Kidney (tissue), 14 donors: ENCODE measurements around the gene PPM1B. TPM values are rescaled to one million over a fixed set of nuclear protein-coding genes. Genes with fewer than 3 reads are reported as not detected.
A peak's percentile ranks its signal among the peaks of the same experiment; 100 is the strongest.

ENCODE experiments used
- DNase-seq, 5 donors: peaks; one replicate each; pipeline ENCODE4 v3.0.0-alpha.2; 2013 to 2020
- FAIRE-seq: peaks from 2 replicates; lab custom pipeline; 2012; peaks lifted over from hg19 to GRCh38; lab: Jason Lieb, UNC
- H3K27ac ChIP-seq, 2 donors: one replicate each; pipeline ENCODE4 v1.7.0; 2013; ENCODE audit warnings: low read depth in 2 of 2, low read length in 2 of 2, inconsistent platforms in 1 of 2
- H3K27me3 ChIP-seq: one replicate; pipeline ENCODE4 v1.7.1; 2013; ENCODE audit warnings: low read length, inconsistent platforms; ENCODE audit not compliant: control insufficient read depth, insufficient read depth
- H3K36me3 ChIP-seq, 3 donors: one replicate each; pipeline versions ENCODE4 v1.7.0 to v1.7.1; 2013; ENCODE audit warnings: low read length in 3 of 3, control low read depth in 1 of 3, inconsistent platforms in 1 of 3; ENCODE audit not compliant: insufficient read depth in 3 of 3, control insufficient read depth in 2 of 3
- H3K4me1 ChIP-seq, 3 donors: one replicate each; pipeline versions ENCODE4 v1.7.0 to v1.7.1; 2013; ENCODE audit warnings: low read length in 3 of 3, inconsistent platforms in 1 of 3, low read depth in 1 of 3; ENCODE audit not compliant: control insufficient read depth in 2 of 3, insufficient read depth in 2 of 3
- H3K4me3 ChIP-seq, 3 donors: one replicate each; pipeline versions ENCODE4 v1.7.0 to v1.8.1; 2013; ENCODE audit warnings: low read length in 3 of 3, control low read depth in 1 of 3, inconsistent platforms in 1 of 3
- H3K9ac ChIP-seq, 3 donors: one replicate each; pipeline versions ENCODE4 v1.7.0 to v1.7.1; 2013; ENCODE audit warnings: low read length in 3 of 3, control low read depth in 1 of 3, inconsistent platforms in 1 of 3
- H3K9me3 ChIP-seq, 3 donors: one replicate each; pipeline versions ENCODE4 v1.7.0 to v1.7.1; 2013; ENCODE audit warnings: low read length in 3 of 3, control low read depth in 1 of 3, inconsistent platforms in 1 of 3; ENCODE audit not compliant: control insufficient read depth in 2 of 3, insufficient read depth in 1 of 3
- CTCF ChIP-seq: IDR thresholded peaks from 3 replicates; pipeline ENCODE4 v1.5.1; 2012; ENCODE audit warnings: mild to moderate bottlenecking, moderate library complexity, borderline replicate concordance; ENCODE audit not compliant: insufficient read depth; ENCODE audit errors: extremely low read depth
- intact Hi-C: fragments of 100-400 bp; cut with DNase I; formaldehyde crosslinking; loops from one replicate; pipeline ENCODE4 v1.11.1; 2022
- polyA plus RNA-seq: library from polyadenylated mRNA; stranded (reverse); fragments of 350-450 nt; fragmentation: Illumina TruSeq; extraction: RNeasy Lipid Tissue Mini Kit (QIAGEN cat#74804); gene quantifications from one replicate; pipeline ENCODE4 v1.2.3, GENCODE V29; 2014; ENCODE audit warnings: low read depth, low replicate concordance; ENCODE audit not compliant: insufficient read depth
- total RNA-seq: library from RNA; stranded (reverse); fragmentation: NEBNext Ultra II Directional; extraction: Animal tissue kit (Norgen Biotek cat#: 25700); gene quantifications from one replicate; pipeline ENCODE4 v1.2.1, GENCODE V29; 2021
- donor health status: control.
- donor health status: control.
- donor health status: control.
- donor health status: control.
- donor health status: control.
- donor health status: DM: yes; HTN: yes; CAD: no.
- donor health status: Normal renal cell carcinoma (clear cell type).

PPM1B gene
- total and polyA plus RNA-seq, 2 donors from 2014 or later, result 19.8 to 45.9 TPM

- Histone ChIP-seq H3K27ac (no peak overlapping the region), H3K9me3 (no peaks in the 10 kb centered on the region), H3K36me3 (peaks cover 0 to 4% (median 0%) of the 10 kb centered on the region in 3 donors), H3K4me3 (no peak overlapping the region), H3K27me3 (no peaks in the 10 kb centered on the region), H3K4me1 (no peaks in the 10 kb centered on the region), H3K9ac (no peak overlapping the region)
- FAIRE-seq (no peak), DNase-seq (peak in 1 of 5 donors; percentile 3)
- no peak for TF ChIP-seq CTCF
- intact Hi-C loops, result no loop called here
These were observed 42.5 kb downstream of the PPM1B start for GRCh38 chr2:44211183-44211582.

- FAIRE-seq (no peak), DNase-seq (no peak)
- Histone ChIP-seq H3K36me3 (peaks cover 0 to 4% (median 0%) of the 10 kb centered on the region in 3 donors), H3K27ac (peak overlapping the region in 1 of 2 donors; percentile 41), H3K27me3 (no peaks in the 10 kb centered on the region), H3K9ac (no peak overlapping the region), H3K4me1 (no peaks in the 10 kb centered on the region), H3K9me3 (no peaks in the 10 kb centered on the region), H3K4me3 (no peak overlapping the region)
- intact Hi-C loops, result no loop called here
- TF ChIP-seq CTCF, result no peak
These were observed 43.6 kb downstream of the PPM1B start for GRCh38 chr2:44212302-44212701.

- no peak for DNase-seq
- no peak overlapping the region for H3K27ac ChIP-seq
- no peak for TF ChIP-seq CTCF
- FAIRE-seq, result no peak
- no peaks in the 10 kb centered on the region for H3K4me1 ChIP-seq
- H3K9me3 ChIP-seq, result no peaks in the 10 kb centered on the region
- no peak overlapping the region for H3K4me3 ChIP-seq
- H3K27me3 ChIP-seq, result no peaks in the 10 kb centered on the region
- intact Hi-C loops, result no loop called here
- H3K36me3 ChIP-seq, result peaks cover 0 to 6% (median 0%) of the 10 kb centered on the region in 3 donors
- H3K9ac ChIP-seq, result no peak overlapping the region
These were observed 47.2 kb downstream of the PPM1B start for GRCh38 chr2:44215827-44216226.

- no peak for FAIRE-seq
- intact Hi-C loops, result no loop called here
- H3K36me3 ChIP-seq, result peaks cover 0 to 3% (median 0%) of the 10 kb centered on the region in 3 donors
These were observed 50.1 kb downstream of the PPM1B start for GRCh38 chr2:44218771-44219170.

More at GRCh38 chr2:44218771-44219170, 50.1 kb downstream of the PPM1B start:
- H3K9me3 ChIP-seq, result no peaks in the 10 kb centered on the region
- TF ChIP-seq CTCF, result no peak
- no peaks in the 10 kb centered on the region for H3K4me1 ChIP-seq
- H3K4me3 ChIP-seq, result no peak overlapping the region
- H3K27ac ChIP-seq, result no peak overlapping the region
- no peaks in the 10 kb centered on the region for H3K27me3 ChIP-seq
- no peak overlapping the region for H3K9ac ChIP-seq
- DNase-seq, result no peak
